ENCODE measurements around the gene IPO4.

Gene IPO4

GRCh38 chr14:24213866-24214662 lies 25.4 kb upstream of the IPO4 start:
- DNase-seq (ENCODE audit: low read depth) = no peak
- peak overlapping the region; percentile 57 for H3K4me3 ChIP-seq (ENCODE audit: low read depth, low read length)
- TF ChIP-seq, protein P1, sequence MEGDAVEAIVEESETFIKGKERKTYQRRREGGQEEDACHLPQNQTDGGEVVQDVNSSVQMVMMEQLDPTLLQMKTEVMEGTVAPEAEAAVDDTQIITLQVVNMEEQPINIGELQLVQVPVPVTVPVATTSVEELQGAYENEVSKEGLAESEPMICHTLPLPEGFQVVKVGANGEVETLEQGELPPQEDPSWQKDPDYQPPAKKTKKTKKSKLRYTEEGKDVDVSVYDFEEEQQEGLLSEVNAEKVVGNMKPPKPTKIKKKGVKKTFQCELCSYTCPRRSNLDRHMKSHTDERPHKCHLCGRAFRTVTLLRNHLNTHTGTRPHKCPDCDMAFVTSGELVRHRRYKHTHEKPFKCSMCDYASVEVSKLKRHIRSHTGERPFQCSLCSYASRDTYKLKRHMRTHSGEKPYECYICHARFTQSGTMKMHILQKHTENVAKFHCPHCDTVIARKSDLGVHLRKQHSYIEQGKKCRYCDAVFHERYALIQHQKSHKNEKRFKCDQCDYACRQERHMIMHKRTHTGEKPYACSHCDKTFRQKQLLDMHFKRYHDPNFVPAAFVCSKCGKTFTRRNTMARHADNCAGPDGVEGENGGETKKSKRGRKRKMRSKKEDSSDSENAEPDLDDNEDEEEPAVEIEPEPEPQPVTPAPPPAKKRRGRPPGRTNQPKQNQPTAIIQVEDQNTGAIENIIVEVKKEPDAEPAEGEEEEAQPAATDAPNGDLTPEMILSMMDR (IDR thresholded peaks at IDR 0.05; ENCODE audit: insufficient read depth, low read depth, low read length, missing control alignments) = no peak

DNA sequence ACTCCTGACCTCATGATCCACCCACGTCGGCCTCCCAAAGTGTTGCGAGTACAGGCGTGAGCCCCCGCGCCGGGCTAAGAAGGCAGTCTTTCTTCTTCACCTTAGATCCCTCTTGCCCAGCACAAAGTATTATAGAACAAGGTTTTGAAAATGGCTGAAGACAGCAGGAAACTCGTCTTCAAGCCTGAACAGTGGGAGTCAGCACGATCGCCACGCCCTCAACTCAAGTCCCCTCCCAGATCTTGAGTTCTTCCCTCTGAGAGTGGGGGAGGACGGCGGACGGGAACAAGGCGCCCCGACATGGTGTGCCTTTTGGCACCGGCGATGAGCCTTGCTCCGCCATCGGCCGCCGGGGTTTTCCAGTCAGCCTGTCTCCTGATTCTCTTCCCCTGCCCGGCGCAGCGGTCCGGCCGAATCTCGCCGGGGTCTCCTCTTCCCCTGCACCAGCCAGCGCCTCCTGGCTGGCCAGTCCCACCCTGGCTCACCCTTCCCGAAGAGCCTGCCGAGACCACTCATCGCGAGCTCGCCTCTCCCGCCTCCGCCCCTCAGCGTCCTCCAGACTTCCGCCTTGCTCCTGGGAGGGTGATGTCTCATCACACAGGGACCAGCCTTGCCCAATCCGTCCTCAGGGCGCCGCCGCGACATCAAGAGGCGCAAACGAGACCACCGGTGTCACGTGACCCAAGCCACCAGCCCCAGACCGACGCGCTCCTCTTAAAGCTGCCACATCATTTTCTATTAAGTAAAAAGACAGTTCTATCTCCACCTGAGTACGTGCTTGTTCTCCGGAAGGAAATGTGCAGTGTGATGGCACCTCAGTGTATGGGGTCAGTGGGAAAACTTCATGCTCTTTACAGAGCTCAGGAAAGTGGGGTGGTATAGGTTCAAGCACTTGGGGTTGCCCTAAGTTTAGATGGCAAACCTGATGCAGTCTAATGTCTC lies 24.6 kb upstream of the IPO4 start, which contains the start of gene CHMP4A:
TSS of gene CHMP4A (minus strand) at position 565 of the 942 bp plus-strand sequence. CDS start at position 516, 49 bp downstream.
- DNase-seq (ENCODE audit: low read depth) = peak; percentile 99

DNA sequence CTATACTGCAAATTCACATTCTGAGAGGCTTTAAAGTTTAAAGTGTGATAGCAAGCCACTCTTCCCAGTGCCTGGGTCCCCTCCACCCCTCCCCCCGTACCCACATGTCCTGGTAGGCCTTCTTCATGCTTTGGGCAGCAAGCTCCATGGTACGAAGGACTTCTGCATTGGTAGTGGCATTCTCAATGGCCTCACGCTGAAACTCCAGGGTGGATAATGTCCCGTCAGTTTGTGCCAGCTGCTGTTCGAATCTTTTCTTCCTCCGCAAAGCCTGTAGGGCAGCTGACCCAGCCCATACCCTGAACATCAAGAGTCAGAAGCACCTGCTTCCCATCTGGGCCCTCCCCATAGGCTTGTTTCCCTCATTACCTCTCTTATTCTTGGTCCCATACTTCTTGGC lies 22.7 kb upstream of the IPO4 start:
- no peak overlapping the region for H3K4me3 ChIP-seq (ENCODE audit: low read depth, low read length)

More for the DNA sequence above, 24.6 kb upstream of the IPO4 start, which contains the start of gene CHMP4A:
- TF ChIP-seq, protein P1 (IDR thresholded peaks at IDR 0.05; ENCODE audit: insufficient read depth, low read depth, low read length, missing control alignments) = no peak
- H3K4me3 ChIP-seq (ENCODE audit: low read depth, low read length) = peak within 1 kb of the TSS; percentile 57

GRCh38 chr14:24207625-24208024 lies 19.0 kb upstream of the IPO4 start:
- TF ChIP-seq, protein P1 (IDR thresholded peaks at IDR 0.05; ENCODE audit: insufficient read depth, low read depth, low read length, missing control alignments) = no peak
- H3K4me3 ChIP-seq (ENCODE audit: low read depth, low read length) = no peak overlapping the region
- no peak for DNase-seq (ENCODE audit: low read depth)

More for the DNA sequence above, 22.7 kb upstream of the IPO4 start:
- TF ChIP-seq, protein P1 (IDR thresholded peaks at IDR 0.05; ENCODE audit: insufficient read depth, low read depth, low read length, missing control alignments) = no peak
- no peak for DNase-seq (ENCODE audit: low read depth)

- no peak overlapping the region for H3K4me3 ChIP-seq (ENCODE audit: low read depth, low read length)
- no peak for DNase-seq (ENCODE audit: low read depth)
- TF ChIP-seq, protein P1 (IDR thresholded peaks at IDR 0.05; ENCODE audit: insufficient read depth, low read depth, low read length, missing control alignments) = no peak
Measured at GRCh38 chr14:24207104-24207551, 18.5 kb upstream of the IPO4 start.

DNA sequence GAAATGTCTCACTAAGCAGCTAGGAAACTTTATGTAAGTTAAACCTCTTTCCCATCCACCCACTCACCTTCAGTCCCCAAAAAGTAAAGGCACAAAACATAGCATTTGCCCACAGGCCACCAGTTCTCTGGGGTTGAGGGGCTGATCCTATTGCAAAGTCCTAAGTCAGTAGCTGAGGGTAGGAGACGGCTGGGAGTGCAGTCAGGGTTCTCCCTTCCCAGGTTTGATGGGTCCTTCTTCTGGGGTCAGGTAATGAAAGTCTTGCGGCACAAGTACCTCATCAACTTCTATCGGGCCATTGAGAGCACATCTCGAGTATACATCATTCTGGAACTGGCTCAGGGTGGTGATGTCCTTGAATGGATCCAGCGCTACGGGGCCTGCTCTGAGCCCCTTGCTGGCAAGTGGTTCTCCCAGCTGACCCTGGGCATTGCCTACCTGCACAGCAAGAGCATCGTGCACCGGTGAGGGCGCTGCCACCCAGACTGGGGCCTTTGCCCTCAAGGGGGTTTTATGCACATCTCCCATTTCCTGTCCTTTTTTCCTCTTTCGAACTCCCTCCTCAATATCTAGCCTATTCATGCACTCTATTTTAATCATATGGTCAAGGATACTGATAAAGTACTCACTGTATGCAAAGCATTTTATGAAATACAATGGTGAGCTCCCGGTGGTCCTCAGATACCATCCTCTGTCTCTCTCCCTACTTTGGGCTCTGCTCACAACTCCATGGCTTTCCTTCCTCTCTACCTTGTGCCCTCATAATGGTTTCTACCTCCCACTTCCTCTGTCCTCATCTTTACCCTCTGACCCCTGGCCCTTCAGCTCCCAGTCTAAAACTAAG lies 17.9 kb upstream of the IPO4 start:
- no peak for DNase-seq (ENCODE audit: low read depth)
- no peak overlapping the region for H3K4me3 ChIP-seq (ENCODE audit: low read depth, low read length)
- TF ChIP-seq, protein P1 (IDR thresholded peaks at IDR 0.05; ENCODE audit: insufficient read depth, low read depth, low read length, missing control alignments) = no peak

All from GM12865 (cell line).